Measurements from ENCODE around the gene LEFTY1.

LEFTY1 gene

GRCh38 chr1:225846331-225847310, 42.3 kb downstream of the LEFTY1 start:
- Histone ChIP-seq H3K4me3 (ENCODE audit: low read depth, low read length) (no peak overlapping the region), H3K4me1 (ENCODE audit: control insufficient read depth, insufficient read depth, low read length) (peaks cover 24% of the 10 kb centered on the region), H3K9ac (ENCODE audit: low read length) (no peak overlapping the region), H3K9me3 (ENCODE audit: control insufficient read depth, insufficient read depth, low read depth, low read length) (0 out of 2 replicates have a peak, but pooled peaks cover 2% of the 10 kb centered on the region), H3K27ac (ENCODE audit: low read depth, low read length) (no peak overlapping the region), H3K36me3 (ENCODE audit: control insufficient read depth, insufficient read depth, low read length) (peaks cover 75% of the 10 kb centered on the region), H3K27me3 (ENCODE audit: control insufficient read depth, insufficient read depth, low read length) (no peaks in the 10 kb centered on the region)

- peaks cover 75% of the 10 kb centered on the region for H3K36me3 ChIP-seq (ENCODE audit: control insufficient read depth, insufficient read depth, low read length)
- no peak overlapping the region for H3K27ac ChIP-seq (ENCODE audit: low read depth, low read length)
- H3K4me3 ChIP-seq (ENCODE audit: low read depth, low read length): no peak overlapping the region
- no peak overlapping the region for H3K9ac ChIP-seq (ENCODE audit: low read length)
- no peaks in the 10 kb centered on the region for H3K9me3 ChIP-seq (ENCODE audit: control insufficient read depth, insufficient read depth, low read depth, low read length)
- peaks cover 21% of the 10 kb centered on the region for H3K4me1 ChIP-seq (ENCODE audit: control insufficient read depth, insufficient read depth, low read length)
- no peaks in the 10 kb centered on the region for H3K27me3 ChIP-seq (ENCODE audit: control insufficient read depth, insufficient read depth, low read length)
Observed at GRCh38 chr1:225845571-225846259, 43.2 kb downstream of the LEFTY1 start.

- Histone ChIP-seq H3K27me3 (ENCODE audit: control insufficient read depth, insufficient read depth, low read length) (no peaks in the 10 kb centered on the region), H3K27ac (ENCODE audit: low read depth, low read length) (no peak overlapping the region), H3K4me3 (ENCODE audit: low read depth, low read length) (no peak overlapping the region), H3K9me3 (ENCODE audit: control insufficient read depth, insufficient read depth, low read depth, low read length) (no peaks in the 10 kb centered on the region), H3K4me1 (ENCODE audit: control insufficient read depth, insufficient read depth, low read length) (peaks cover 16% of the 10 kb centered on the region), H3K36me3 (ENCODE audit: control insufficient read depth, insufficient read depth, low read length) (peaks cover 80% of the 10 kb centered on the region), H3K9ac (ENCODE audit: low read length) (no peak overlapping the region)
Observed at GRCh38 chr1:225845097-225845496, 43.8 kb downstream of the LEFTY1 start.

- Histone ChIP-seq H3K27ac (ENCODE audit: low read depth, low read length) (no peak overlapping the region), H3K9me3 (ENCODE audit: control insufficient read depth, insufficient read depth, low read depth, low read length) (no peaks in the 10 kb centered on the region), H3K27me3 (ENCODE audit: control insufficient read depth, insufficient read depth, low read length) (no peaks in the 10 kb centered on the region), H3K4me3 (ENCODE audit: low read depth, low read length) (no peak overlapping the region), H3K36me3 (ENCODE audit: control insufficient read depth, insufficient read depth, low read length) (peaks cover 82% of the 10 kb centered on the region), H3K9ac (ENCODE audit: low read length) (no peak overlapping the region), H3K4me1 (ENCODE audit: control insufficient read depth, insufficient read depth, low read length) (peaks cover 10% of the 10 kb centered on the region)
Observed at GRCh38 chr1:225844236-225845061, 44.5 kb downstream of the LEFTY1 start.

GRCh38 chr1:225843426-225843795, 45.5 kb downstream of the LEFTY1 start:
- Histone ChIP-seq H3K27ac (ENCODE audit: low read depth, low read length) (no peak overlapping the region), H3K4me3 (ENCODE audit: low read depth, low read length) (no peak overlapping the region), H3K27me3 (ENCODE audit: control insufficient read depth, insufficient read depth, low read length) (no peaks in the 10 kb centered on the region), H3K9me3 (ENCODE audit: control insufficient read depth, insufficient read depth, low read depth, low read length) (no peaks in the 10 kb centered on the region), H3K9ac (ENCODE audit: low read length) (no peak overlapping the region), H3K36me3 (ENCODE audit: control insufficient read depth, insufficient read depth, low read length) (peaks cover 84% of the 10 kb centered on the region), H3K4me1 (ENCODE audit: control insufficient read depth, insufficient read depth, low read length) (peaks cover 8% of the 10 kb centered on the region)

GRCh38 chr1:225842788-225843425, 46.0 kb downstream of the LEFTY1 start:
- no peak overlapping the region for H3K4me3 ChIP-seq (ENCODE audit: low read depth, low read length)
- peaks cover 80% of the 10 kb centered on the region for H3K36me3 ChIP-seq (ENCODE audit: control insufficient read depth, insufficient read depth, low read length)
- H3K27ac ChIP-seq (ENCODE audit: low read depth, low read length): no peak overlapping the region
- H3K27me3 ChIP-seq (ENCODE audit: control insufficient read depth, insufficient read depth, low read length): no peaks in the 10 kb centered on the region
- no peaks in the 10 kb centered on the region for H3K9me3 ChIP-seq (ENCODE audit: control insufficient read depth, insufficient read depth, low read depth, low read length)
- H3K9ac ChIP-seq (ENCODE audit: low read length): no peak overlapping the region
- H3K4me1 ChIP-seq (ENCODE audit: control insufficient read depth, insufficient read depth, low read length): peaks cover 8% of the 10 kb centered on the region

- no peak overlapping the region for H3K9ac ChIP-seq (ENCODE audit: low read length)
- no peaks in the 10 kb centered on the region for H3K27me3 ChIP-seq (ENCODE audit: control insufficient read depth, insufficient read depth, low read length)
- H3K9me3 ChIP-seq (ENCODE audit: control insufficient read depth, insufficient read depth, low read depth, low read length): no peaks in the 10 kb centered on the region
- H3K27ac ChIP-seq (ENCODE audit: low read depth, low read length): no peak overlapping the region
- H3K4me3 ChIP-seq (ENCODE audit: low read depth, low read length): no peak overlapping the region
- H3K4me1 ChIP-seq (ENCODE audit: control insufficient read depth, insufficient read depth, low read length): peaks cover 8% of the 10 kb centered on the region
- peaks cover 72% of the 10 kb centered on the region for H3K36me3 ChIP-seq (ENCODE audit: control insufficient read depth, insufficient read depth, low read length)
Observed at GRCh38 chr1:225842074-225842473, 46.9 kb downstream of the LEFTY1 start.

GRCh38 chr1:225840713-225841112, 48.2 kb downstream of the LEFTY1 start:
- H3K36me3 ChIP-seq (ENCODE audit: control insufficient read depth, insufficient read depth, low read length): peaks cover 71% of the 10 kb centered on the region
- no peak overlapping the region for H3K4me3 ChIP-seq (ENCODE audit: low read depth, low read length)
- no peaks in the 10 kb centered on the region for H3K9me3 ChIP-seq (ENCODE audit: control insufficient read depth, insufficient read depth, low read depth, low read length)
- H3K27ac ChIP-seq (ENCODE audit: low read depth, low read length): no peak overlapping the region
- H3K9ac ChIP-seq (ENCODE audit: low read length): no peak overlapping the region
- no peaks in the 10 kb centered on the region for H3K27me3 ChIP-seq (ENCODE audit: control insufficient read depth, insufficient read depth, low read length)
- H3K4me1 ChIP-seq (ENCODE audit: control insufficient read depth, insufficient read depth, low read length): peaks cover 4% of the 10 kb centered on the region

GRCh38 chr1:225840223-225840610, 48.7 kb downstream of the LEFTY1 start:
- H3K9ac ChIP-seq (ENCODE audit: low read length): no peak overlapping the region
- no peaks in the 10 kb centered on the region for H3K4me1 ChIP-seq (ENCODE audit: control insufficient read depth, insufficient read depth, low read length)
- H3K27ac ChIP-seq (ENCODE audit: low read depth, low read length): no peak overlapping the region
- peaks cover 73% of the 10 kb centered on the region for H3K36me3 ChIP-seq (ENCODE audit: control insufficient read depth, insufficient read depth, low read length)
- H3K27me3 ChIP-seq (ENCODE audit: control insufficient read depth, insufficient read depth, low read length): no peaks in the 10 kb centered on the region
- no peak overlapping the region for H3K4me3 ChIP-seq (ENCODE audit: low read depth, low read length)
- H3K9me3 ChIP-seq (ENCODE audit: control insufficient read depth, insufficient read depth, low read depth, low read length): no peaks in the 10 kb centered on the region

GRCh38 chr1:225838793-225839192, 50.2 kb downstream of the LEFTY1 start:
- Histone ChIP-seq H3K36me3 (ENCODE audit: control insufficient read depth, insufficient read depth, low read length) (peaks cover 68% of the 10 kb centered on the region), H3K27me3 (ENCODE audit: control insufficient read depth, insufficient read depth, low read length) (no peaks in the 10 kb centered on the region), H3K4me1 (ENCODE audit: control insufficient read depth, insufficient read depth, low read length) (no peaks in the 10 kb centered on the region), H3K4me3 (ENCODE audit: low read depth, low read length) (no peak overlapping the region), H3K9ac (ENCODE audit: low read length) (no peak overlapping the region), H3K9me3 (ENCODE audit: control insufficient read depth, insufficient read depth, low read depth, low read length) (no peaks in the 10 kb centered on the region), H3K27ac (ENCODE audit: low read depth, low read length) (no peak overlapping the region)

Measured in HUES6 (cell line).